ENCODE results near the gene TM4SF1.
"Not testable (repeated sequence)": the region's sequence is repeated elsewhere in the genome, so short reads cannot be mapped to it uniquely, and the experiment has no call there.

Gene TM4SF1

GRCh38 chr3:149339931-149340309, 37.5 kb downstream of the TM4SF1 start:
- no peak for DNase-seq

GRCh38 chr3:149337486-149337885, 40.0 kb downstream of the TM4SF1 start:
- not testable (repeated sequence) for DNase-seq

- no peak for DNase-seq
Measured at GRCh38 chr3:149336925-149337324, 40.5 kb downstream of the TM4SF1 start.

GRCh38 chr3:149333176-149333859, 44.1 kb downstream of the TM4SF1 start, which contains the start of gene TM4SF18:
Gene TM4SF18 (minus strand): TSS chr3:149333636. CDS start chr3:149333382, 254 bp downstream.
- DNase-seq, result no peak

- no peak for DNase-seq
Measured at GRCh38 chr3:149332771-149333170, 44.7 kb downstream of the TM4SF1 start.

GRCh38 chr3:149332227-149332765, 45.2 kb downstream of the TM4SF1 start:
- no peak for DNase-seq

GRCh38 chr3:149331396-149331795, 46.1 kb downstream of the TM4SF1 start:
- DNase-seq, result no peak

- DNase-seq, result no peak
Measured at GRCh38 chr3:149330609-149331331, 46.7 kb downstream of the TM4SF1 start.

GRCh38 chr3:149327156-149327555, 50.3 kb downstream of the TM4SF1 start:
- no peak for DNase-seq

- DNase-seq, result no peak
Measured at GRCh38 chr3:149325581-149325980, 51.9 kb downstream of the TM4SF1 start.

GRCh38 chr3:149324332-149324731, 53.1 kb downstream of the TM4SF1 start:
- DNase-seq, result no peak

GRCh38 chr3:149321640-149322039, 55.8 kb downstream of the TM4SF1 start:
- DNase-seq, result no peak

- no peak for DNase-seq
Measured at GRCh38 chr3:149321136-149321535, 56.3 kb downstream of the TM4SF1 start.

GRCh38 chr3:149319750-149320149, 57.7 kb downstream of the TM4SF1 start:
- no peak for DNase-seq
